ENCODE results near the gene GPRIN1.

The GPRIN1 gene

DNA sequence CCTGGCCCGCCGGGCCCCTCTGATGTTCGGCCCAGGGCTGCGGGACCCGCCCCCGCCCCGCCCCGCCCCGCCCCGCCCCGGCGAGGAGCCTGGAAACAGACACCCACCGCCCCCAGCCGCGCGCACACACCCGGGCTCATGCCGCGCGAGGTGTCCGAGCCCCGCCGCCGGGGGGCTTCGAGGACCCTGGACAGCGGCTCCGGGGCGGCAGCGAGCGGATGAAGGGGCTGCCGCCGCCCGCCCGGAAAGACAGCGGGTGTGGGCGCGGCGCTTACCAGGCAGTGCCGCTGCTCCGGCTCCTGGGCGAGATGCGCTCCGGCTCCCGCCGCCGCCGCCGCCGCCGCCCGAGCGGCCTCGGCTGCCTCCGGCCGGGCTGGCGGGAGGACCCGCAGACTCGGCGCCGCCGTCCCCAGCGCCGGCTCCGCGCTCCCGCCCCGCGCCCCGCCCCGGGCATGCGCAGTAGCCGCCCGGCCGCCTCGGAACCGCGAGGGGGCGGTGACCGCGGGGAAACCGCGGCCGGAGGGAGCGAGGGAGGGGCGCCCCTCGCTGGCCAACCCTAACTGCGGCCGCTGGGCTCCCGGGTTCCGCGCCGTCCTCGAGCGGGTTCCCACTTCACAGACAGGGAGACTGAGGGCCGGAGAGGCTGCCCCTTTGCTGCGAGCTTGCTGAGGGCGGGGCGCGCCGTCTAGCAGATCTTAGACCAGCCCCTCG, at the start of gene GPRIN1:
Gene GPRIN1, minus strand, starts transcription at position 433 of the 711 bp plus-strand sequence. CDS start 10,322 bp downstream, outside the sequence.
- no peak for DNase-seq (ENCODE audit: low read depth)
- peak within 1 kb of the TSS; percentile 65 for H3K4me3 ChIP-seq (ENCODE audit: low read depth, low read length)

DNA sequence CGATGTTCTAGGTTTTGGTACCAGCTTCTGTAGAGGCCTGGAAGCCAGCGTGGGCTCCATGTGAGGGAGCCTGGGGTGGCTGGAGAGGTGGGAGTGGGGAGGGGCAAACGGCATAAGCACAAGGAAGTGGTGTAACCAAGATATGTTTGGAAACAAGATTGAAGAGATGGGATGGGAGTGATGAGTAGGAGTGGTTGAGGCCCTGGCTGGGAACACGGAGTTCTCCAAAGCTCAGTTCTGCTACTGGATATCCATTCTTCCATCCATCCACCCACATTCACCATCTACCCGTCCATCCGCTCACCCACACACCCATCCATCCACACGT, 49.5 kb upstream of the GPRIN1 start:
- no peak for DNase-seq (ENCODE audit: low read depth)
- H3K4me3 ChIP-seq (ENCODE audit: low read depth, low read length), result no peak overlapping the region

DNA sequence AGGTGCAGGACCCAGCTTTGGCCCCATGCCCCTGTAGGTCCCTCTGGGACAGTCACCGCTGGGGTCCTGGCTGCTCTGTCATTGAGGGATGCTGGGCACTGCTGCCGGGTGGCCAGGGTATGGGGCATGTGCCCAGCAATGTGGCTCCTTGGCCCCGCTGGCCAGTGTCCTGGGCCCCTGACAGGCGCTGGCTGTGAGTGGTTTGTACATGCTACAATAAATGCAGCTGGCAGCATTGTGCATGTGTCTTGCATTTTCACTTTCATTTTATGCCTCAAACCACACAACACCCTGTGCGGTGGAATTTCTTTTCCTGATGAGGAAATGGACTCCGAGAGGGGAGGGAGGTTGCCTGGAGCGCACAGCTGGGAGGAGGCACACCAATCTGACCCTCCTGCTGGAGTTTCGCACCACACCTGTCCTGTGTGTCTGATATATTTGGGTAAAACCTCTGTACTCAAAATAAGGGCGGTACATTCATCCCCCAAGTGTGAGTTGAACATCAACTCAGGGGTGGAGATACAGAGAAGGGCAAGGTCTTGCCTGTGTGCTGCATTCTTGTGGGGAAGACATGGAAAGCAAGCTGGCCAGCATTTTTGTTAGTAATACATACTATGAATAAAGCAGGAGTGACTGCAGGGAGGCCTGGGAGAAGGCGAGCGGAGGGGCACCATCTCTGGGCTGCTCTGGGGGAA, 49.0 kb upstream of the GPRIN1 start:
- no peak overlapping the region for H3K4me3 ChIP-seq (ENCODE audit: low read depth, low read length)
- peak; percentile 24 for DNase-seq (ENCODE audit: low read depth)

DNA sequence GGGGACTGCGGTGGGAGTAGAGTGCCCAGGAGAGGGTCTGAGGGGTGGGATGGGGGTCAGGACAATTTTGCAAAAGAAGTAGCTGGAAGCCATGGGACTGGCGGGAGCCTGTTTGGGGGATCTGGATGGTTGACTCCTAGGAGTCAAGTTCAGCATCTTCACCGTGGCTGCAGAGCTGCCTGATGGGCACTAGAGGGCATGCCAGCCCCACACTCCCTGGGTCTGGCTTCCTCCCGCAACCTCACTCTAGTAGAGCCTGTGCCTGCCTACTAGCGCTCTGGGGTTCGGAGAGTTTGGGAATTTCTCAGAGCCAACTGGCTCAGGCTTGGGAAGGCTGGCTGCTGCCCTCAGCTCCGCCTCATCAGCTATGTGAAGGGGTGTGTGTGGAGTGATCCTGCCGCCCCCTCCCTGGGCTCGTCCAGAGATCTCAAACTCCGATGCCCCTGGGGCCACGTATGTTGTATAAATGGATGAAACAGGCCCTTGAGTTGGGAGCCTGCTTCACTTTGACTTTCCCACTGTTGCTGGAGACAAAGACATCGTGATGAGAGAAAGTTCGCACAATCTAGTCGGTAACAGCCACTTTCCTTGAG, 48.1 kb upstream of the GPRIN1 start:
- no peak for DNase-seq (ENCODE audit: low read depth)
- no peak overlapping the region for H3K4me3 ChIP-seq (ENCODE audit: low read depth, low read length)

DNA sequence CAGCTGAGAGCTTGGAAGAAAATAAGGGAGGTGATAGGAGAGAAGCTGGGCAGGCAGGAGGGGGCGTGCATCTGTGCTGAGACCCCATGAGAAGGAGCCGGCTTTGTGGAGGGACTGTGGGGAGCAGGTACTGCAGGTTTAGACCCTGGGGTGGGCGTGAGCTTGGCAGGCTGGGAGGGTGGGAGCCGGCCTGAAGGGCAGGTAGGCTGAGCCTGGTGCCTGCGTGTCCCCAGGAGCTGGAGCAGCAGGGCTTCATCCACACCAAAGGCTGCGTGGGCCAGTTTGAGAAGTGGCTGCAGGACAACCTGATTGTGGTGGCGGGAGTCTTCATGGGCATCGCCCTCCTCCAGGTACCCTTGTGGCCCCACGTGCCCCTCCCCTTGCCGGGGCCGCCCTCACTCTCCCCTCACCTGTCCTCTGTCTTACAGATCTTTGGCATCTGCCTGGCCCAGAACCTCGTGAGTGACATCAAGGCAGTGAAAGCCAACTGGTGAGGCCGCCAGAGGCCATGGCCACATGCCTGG, 46.6 kb upstream of the GPRIN1 start:
- no peak overlapping the region for H3K4me3 ChIP-seq (ENCODE audit: low read depth, low read length)
- DNase-seq (ENCODE audit: low read depth), result no peak

DNA sequence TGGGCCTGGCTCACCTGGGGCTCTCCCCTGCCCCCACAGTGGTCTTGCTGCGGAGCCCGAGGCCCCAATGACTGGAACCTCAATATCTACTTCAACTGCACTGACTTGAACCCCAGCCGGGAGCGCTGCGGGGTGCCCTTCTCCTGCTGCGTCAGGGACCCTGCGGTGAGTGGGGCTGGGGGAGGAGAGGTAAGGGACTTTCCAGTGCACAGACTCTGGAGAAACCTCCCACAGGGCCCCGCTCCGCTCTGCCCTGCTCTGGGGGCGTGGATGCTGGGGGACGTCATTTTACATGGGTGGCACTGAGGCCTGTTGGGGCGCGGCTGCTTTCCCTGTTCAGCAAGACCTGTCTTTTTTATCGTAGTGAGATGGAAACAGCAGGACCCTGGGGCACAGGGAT, 44.9 kb upstream of the GPRIN1 start:
- DNase-seq (ENCODE audit: low read depth), result no peak

DNA sequence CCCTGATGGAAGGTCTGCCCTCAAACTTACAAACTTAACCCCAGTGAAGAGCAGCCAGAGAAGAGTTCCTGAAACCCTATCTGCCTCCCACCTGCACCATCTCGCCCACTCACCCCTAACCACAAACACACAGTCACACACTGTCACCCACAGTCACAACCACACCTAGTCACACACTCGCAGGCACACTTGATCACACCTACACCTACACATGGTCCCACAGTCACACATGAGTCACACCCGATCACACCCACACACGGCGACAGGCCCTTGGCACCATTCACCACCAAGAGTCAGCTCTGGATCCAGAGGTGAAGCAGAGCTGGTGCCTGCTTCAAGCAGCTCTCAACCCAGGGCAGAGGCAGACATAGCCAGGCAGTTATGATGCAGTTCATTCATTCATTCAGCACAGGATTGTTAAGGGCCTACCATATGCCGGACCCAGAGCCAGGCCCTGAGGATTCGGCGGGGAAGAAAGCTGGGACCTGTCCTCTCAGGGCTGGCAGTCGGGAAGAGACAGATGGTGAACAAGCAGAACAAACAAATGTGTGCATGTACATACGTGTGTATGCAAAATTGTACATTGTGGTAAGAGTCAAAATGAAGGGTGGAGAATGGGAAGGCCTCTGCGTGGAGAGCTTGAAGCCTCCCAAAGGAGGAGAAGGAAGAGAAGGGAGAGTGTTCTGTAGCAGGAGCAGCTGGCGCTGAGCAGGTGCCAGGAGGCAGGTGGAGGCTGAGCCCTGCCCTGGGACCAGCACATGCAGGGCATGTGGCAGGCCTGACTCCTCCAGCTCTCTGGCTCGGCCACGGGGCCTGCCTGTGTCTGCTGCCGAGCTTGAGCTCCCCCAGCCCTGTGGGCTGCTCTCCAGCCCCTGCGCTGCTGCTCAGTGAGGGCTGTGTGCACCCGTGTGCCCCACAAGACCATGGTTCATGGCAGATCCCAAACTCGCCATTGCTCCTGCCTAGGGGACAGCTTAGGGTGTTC, 43.7 kb upstream of the GPRIN1 start:
- H3K4me3 ChIP-seq (ENCODE audit: low read depth, low read length), result no peak overlapping the region
- DNase-seq (ENCODE audit: low read depth), result no peak

More for the DNA sequence above, 44.9 kb upstream of the GPRIN1 start:
- no peak overlapping the region for H3K4me3 ChIP-seq (ENCODE audit: low read depth, low read length)

DNA sequence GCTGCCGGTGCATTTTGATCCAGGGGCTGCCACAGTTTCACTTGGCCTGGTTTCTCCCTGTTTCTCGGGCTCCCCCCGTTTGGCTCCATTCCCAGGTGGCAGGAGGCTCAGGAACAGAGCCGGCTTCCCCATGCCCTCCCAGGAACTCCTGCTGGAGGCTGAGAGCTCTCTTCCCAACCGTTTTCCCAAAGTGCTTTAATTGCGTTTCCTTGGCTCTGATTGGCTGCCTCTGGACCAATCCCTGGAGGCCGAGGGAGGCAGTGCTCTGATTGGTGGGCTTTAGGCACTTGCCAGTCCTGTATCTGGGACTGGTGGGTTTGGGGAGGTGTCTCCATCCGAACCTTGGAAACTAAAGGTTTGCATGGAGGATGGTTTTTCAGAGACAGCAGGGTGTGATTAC, 42.2 kb upstream of the GPRIN1 start:
- H3K4me3 ChIP-seq (ENCODE audit: low read depth, low read length), result no peak overlapping the region
- DNase-seq (ENCODE audit: low read depth), result no peak

DNA sequence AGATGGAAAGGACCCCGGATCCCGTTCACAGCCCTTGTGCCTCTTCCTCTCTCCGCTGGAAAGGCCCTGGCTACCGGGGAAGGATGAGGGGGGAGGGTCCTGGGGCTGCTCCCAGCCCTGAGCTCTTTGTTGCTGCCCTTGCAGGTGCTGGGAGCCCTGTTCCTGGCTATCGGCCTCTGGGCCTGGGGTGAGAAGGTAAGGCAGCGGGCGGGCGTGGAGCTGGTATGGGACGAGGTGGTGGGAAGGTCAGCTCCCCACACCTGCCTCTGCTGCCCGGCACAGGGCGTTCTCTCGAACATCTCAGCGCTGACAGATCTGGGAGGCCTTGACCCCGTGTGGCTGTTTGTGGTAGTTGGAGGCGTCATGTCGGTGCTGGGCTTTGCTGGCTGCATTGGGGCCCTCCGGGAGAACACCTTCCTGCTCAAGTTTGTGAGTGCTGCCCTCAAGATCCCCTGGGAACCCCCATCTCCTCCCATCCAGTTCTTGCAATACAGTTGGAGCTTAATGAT, 41.6 kb upstream of the GPRIN1 start:
- H3K4me3 ChIP-seq (ENCODE audit: low read depth, low read length), result no peak overlapping the region
- DNase-seq (ENCODE audit: low read depth), result no peak

DNA sequence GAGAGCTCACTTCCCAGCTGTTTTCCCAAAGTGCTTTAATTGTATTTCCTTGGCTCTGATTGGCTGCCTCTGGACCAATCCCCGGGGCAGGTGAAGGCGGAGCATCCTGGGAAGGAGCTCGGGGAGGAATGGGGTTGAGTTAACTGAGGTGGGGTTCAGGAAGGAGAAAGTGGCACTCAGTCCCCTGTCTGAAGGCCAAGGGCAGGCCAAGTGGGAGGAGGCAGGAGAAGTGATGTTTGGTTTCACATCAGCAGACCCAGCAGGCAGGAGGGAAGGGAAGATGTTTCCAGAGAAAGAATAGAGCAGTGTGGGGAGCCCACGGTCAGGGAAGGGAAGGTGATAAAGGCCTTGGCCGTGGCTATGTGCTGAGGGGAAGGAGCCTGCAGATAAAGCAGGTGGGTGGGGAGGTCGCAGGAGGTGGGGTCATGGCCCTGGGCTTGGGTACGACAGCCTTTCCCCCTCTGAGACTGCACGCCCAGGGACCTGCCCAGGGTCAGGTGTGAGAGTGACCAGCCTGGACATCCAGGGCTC, 40.5 kb upstream of the GPRIN1 start:
- H3K4me3 ChIP-seq (ENCODE audit: low read depth, low read length), result no peak overlapping the region
- no peak for DNase-seq (ENCODE audit: low read depth)

DNA sequence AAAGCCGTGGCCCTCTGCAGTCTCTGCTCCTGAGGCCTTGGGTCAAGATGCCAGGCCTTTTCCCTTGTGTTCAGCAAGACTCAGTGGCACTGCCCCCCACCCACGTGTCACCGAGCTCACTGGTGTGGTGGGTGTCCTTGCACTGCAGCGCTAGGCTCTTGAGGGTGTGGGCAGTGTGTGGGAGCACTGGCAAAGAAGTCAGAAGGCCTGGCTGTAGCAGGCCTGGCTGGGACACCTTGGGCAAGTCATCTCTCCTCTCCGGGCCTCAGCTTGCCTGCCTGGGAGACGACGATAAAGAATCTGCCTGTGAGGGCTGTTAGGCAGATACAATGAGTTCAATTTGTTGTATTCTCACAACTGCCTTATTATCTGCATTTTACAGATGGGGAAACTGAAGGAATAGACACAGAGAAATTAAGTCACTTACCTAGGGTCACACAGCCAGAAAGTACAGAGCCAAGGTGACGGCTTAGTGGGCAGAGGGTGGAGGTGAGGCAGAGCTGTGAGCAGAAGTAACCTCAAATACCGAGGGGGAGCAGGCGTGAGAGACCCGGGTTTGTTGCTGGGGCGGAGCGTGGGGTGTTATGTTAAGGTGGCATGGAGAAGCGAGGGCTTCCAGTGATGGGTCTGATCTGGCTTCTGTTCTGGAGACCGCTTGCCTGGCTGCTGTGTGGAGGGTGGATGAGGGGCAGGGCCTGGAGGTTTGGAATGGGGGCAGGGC, 38.7 kb upstream of the GPRIN1 start:
- peak overlapping the region; percentile 78 for H3K4me3 ChIP-seq (ENCODE audit: low read depth, low read length)
- no peak for DNase-seq (ENCODE audit: low read depth)

DNA sequence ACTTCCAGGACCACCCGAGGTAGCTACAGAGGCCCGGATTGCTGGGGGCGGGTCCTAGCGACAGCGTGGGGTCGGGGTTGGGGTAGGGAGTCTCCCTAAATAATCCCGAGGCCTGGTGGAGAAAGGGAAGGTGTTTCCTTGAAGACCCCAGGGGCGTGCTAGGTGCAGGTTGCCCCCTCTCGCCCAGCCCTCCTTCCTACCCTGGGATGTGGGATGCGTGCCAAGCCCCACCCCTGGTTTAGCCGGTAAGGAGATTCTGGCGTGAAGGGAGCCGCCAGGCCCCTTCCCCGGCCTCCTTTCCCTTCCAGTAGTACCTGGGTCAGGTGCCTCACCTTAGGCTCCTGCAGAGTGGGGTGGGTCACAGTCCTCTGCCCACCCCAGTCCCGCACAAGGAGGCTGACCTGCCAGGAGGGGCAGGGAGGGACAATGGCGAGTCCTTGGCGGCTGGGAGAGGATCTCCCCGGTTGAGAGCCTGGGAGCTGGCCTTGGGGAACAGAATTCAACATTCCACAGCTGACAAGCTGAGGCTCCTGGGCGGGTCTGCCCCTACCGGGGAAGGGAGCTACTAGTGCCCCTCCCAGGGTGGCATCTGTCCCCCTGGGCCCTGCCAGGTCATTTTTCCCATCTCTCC, 38.0 kb upstream of the GPRIN1 start:
- DNase-seq (ENCODE audit: low read depth), result no peak
- H3K4me3 ChIP-seq (ENCODE audit: low read depth, low read length), result peak overlapping the region; percentile 78

DNA sequence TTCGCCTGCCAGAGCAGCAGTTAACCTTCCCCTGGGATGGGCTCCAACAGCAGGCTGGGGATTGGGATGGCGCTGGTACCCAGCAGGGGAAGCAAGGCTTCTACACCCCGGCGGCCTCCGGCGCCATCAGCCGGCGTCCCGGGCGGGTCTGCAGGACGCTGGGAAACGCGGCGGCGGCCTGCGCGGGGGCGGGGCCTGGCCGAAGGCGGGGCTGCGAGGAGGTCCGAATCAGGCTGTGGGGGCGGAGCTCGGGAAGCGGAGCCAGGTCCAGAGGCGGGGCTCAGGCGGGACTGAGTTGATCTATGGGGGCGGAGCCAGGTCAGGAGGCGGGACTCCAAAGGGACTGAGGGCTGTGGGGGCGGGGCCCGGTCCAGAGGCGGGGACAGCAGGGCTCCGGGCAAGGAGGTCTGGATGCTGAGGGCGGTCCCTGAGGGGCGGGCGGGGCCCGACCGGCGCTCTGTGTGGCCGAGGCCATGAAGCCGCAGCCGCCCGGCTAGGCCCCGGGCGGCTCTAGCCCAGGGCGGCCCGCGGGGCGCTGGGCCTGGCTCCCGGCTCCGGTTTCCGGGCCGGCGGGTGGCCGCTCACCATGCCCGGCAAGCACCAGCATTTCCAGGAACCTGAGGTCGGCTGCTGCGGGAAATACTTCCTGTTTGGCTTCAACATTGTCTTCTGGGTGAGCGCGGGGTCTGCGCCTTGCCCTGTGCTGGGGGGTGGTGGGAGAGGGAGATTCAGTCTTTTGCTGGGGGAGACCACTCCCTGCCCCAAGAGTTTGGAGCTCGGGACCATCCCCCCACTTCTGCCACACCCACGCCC, 37.3 kb upstream of the GPRIN1 start, which contains the start of gene TSPAN17:
Gene TSPAN17, plus strand, starts transcription at position 455 of the 813 bp plus-strand sequence. Its CDS starts 132 bp downstream, at position 587.
- peak; percentile 93 for DNase-seq (ENCODE audit: low read depth)
- peak within 1 kb of the TSS; percentile 78 for H3K4me3 ChIP-seq (ENCODE audit: low read depth, low read length)

DNA sequence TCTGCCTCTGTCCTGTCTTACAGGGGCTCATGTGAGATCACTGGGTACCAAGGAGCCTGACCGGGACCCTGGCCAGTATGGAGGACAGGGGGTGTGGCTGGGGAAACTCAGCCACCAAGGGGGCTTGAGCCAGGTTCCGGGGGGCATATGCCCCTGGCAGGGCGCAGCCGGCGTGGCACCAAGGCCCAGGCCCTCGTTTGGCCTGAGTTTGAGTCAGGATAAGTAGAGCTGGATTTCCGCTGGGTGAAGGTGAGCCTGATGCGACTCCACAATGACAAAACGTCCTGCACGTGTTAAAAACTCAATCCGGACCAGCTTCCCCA, 36.7 kb upstream of the GPRIN1 start:
- peak overlapping the region; percentile 42 for H3K4me3 ChIP-seq (ENCODE audit: low read depth, low read length)
- no peak for DNase-seq (ENCODE audit: low read depth)

DNA sequence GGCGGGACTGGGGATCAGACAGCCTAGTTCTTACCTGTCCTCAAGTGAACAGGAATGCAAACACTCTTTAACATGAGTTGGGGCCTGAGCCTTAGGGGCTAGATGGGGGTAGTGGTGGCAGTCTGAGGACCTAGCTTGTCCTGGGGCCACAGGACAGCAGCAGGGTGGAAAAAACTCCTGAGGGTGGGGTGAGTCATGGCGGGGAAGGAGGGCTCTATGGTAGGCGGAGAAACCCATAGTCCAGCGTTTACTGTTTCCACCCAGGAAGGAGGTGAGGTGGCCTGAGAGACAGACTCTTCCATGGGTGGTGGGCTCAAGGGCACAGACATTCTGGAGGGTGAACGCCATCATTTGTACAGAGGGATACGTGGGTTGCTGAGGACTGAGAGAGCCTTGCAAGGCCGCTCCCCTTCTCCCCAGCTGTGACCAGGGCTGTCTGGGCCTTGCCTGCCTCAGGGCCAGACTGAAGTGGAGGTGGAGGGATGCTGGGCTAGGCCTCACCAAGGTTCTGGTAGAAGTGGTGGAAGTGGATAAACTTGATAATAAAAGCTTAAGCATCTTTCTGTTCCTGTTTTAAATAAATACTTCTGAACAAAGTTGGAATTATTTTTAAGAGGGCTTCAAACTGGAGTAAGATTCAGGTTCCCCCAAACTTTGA, 36.2 kb upstream of the GPRIN1 start:
- DNase-seq (ENCODE audit: low read depth), result no peak
- H3K4me3 ChIP-seq (ENCODE audit: low read depth, low read length), result no peak overlapping the region

DNA sequence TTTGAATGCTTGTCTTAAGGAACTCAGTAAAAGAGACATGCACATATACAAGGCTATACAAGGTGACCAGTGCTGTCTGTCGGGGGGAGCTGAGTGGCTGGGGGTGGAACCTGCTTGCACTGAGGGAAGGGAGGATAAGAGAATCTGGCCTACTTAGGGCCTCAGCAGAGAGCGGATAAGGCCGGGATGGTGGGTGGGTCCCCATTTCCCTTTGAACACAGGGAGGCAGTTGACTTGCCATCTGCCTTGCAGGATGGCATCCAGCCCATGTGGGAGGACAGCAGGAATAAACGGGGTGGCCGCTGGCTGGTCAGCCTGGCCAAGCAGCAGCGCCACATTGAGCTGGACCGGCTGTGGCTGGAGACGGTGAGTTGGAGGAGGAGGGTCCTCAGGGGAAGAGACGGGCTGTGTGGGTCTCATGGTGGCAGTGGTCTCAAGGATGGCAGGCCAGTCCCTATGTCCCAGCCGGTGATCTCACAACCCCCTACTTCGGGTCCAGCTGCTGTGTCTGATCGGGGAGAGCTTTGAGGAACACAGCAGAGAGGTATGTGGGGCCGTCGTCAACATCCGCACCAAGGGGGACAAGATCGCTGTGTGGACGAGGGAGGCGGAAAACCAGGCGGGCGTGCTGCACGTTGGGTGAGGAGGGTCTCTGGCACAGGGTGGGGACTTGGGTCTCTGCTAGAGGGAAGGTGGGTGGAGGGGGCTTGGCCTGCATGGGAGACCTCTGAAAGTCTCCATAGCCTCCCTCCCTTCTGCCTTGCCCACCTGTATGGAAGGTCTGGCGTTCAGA, 35.1 kb upstream of the GPRIN1 start:
- H3K4me3 ChIP-seq (ENCODE audit: low read depth, low read length), result no peak overlapping the region
- DNase-seq (ENCODE audit: low read depth), result no peak
